HCT116 (cell line): ENCODE measurements around the gene PERCC1.

Source experiments
- ATF3 ChIP-seq: IDR thresholded peaks from 2 replicates; pipeline ENCODE4 v1.6.1; 2012
- CEBPB ChIP-seq: IDR thresholded peaks from 2 replicates; pipeline ENCODE4 v1.6.1; 2012; ENCODE audit warnings: low read depth
- CTCF ChIP-seq, 3 experiments: fragments of 200-600 bp in 1 of 3; sonication (generic) in 1 of 3; IDR thresholded peaks in 2 of 3; conservative IDR thresholded peaks in 1 of 3; 2 replicates each; pipeline ENCODE4 v1.5.1; 2012 to 2017; ENCODE audit warnings: low read depth in 2 of 3, low read length in 2 of 3, antibody characterized with exemption in 1 of 3, borderline replicate concordance in 1 of 3, control low read depth in 1 of 3, mild to moderate bottlenecking in 1 of 3, mixed read lengths in 1 of 3, mixed run types in 1 of 3, moderate library complexity in 1 of 3; ENCODE audit not compliant: insufficient read depth in 1 of 3
- JUND ChIP-seq: IDR thresholded peaks from 2 replicates; pipeline ENCODE4 v1.6.1; 2012
- POLR2A ChIP-seq: IDR thresholded peaks from 2 replicates; pipeline ENCODE4 v1.7.0; 2011; ENCODE audit warnings: borderline replicate concordance; ENCODE audit not compliant: insufficient read depth, insufficient read length; ENCODE audit errors: extremely low read depth
- POLR2AphosphoS5 ChIP-seq: IDR thresholded peaks from 2 replicates; pipeline ENCODE4 v1.6.1; 2011; ENCODE audit warnings: mild to moderate bottlenecking, low read depth, low read length, moderate library complexity
- SIN3A ChIP-seq: IDR thresholded peaks from 2 replicates; pipeline ENCODE4 v1.6.1; 2012; ENCODE audit warnings: low read depth
- SRF ChIP-seq: IDR thresholded peaks from 2 replicates; pipeline ENCODE4 v1.6.1; 2012; ENCODE audit warnings: low read depth
- TCF7L2 ChIP-seq: IDR thresholded peaks from 2 replicates; pipeline ENCODE4 v1.7.0; 2011; ENCODE audit warnings: borderline replicate concordance, inconsistent platforms; ENCODE audit not compliant: insufficient read depth, insufficient read length; ENCODE audit errors: extremely low read depth
- ZFX ChIP-seq: fragments of 450-650 bp; IDR thresholded peaks from 2 replicates; pipeline ENCODE4 v1.6.1; 2017
- ZNF274 ChIP-seq: fragments of 200-500 bp; sonication (Bioruptor generic); IDR thresholded peaks from 2 replicates; pipeline ENCODE4 v1.6.1; 2014; ENCODE audit warnings: mild to moderate bottlenecking, low read depth, low read length, inconsistent platforms
- TF ChIP-seq, protein P1 (sequence below): IDR thresholded peaks from 2 replicates; pipeline ENCODE4 v1.6.1; 2012; ENCODE audit warnings: low read depth

DNA sequence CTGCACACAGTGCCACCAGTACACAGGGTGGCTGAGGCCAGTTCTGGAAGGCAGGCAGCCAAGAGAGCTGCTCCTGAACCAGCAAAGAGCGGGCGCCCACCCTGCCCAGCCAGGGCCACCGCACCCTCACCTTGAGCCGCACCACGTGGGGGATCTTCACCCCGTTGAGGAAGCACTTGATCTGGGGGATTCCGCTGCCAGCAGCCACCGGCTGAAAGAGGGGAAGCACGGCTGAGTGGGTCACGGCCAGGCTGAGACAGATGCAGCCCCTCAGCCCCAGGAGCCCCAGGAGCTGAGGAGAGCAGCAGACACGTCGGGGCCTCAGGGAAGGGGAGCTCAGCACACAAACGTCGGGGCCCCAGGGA is 28.1 kb downstream of the PERCC1 start:
- TF ChIP-seq ATF3 (no peak), POLR2A (no peak), TCF7L2 (no peak), CTCF (IDR thresholded peaks at IDR 0.05 in 2 of 3, conservative IDR thresholded peaks at IDR 0.05 in 1 of 3; ENCODE audit: borderline replicate concordance in 1 of 3, insufficient read depth in 1 of 3, low read depth in 2 of 3, low read length in 2 of 3) (no peak), CEBPB (no peak), SRF (no peak), ZNF274 (no peak), POLR2AphosphoS5 (no peak), ZFX (no peak), SIN3A (no peak), JUND (no peak)
- TF ChIP-seq, protein P1, sequence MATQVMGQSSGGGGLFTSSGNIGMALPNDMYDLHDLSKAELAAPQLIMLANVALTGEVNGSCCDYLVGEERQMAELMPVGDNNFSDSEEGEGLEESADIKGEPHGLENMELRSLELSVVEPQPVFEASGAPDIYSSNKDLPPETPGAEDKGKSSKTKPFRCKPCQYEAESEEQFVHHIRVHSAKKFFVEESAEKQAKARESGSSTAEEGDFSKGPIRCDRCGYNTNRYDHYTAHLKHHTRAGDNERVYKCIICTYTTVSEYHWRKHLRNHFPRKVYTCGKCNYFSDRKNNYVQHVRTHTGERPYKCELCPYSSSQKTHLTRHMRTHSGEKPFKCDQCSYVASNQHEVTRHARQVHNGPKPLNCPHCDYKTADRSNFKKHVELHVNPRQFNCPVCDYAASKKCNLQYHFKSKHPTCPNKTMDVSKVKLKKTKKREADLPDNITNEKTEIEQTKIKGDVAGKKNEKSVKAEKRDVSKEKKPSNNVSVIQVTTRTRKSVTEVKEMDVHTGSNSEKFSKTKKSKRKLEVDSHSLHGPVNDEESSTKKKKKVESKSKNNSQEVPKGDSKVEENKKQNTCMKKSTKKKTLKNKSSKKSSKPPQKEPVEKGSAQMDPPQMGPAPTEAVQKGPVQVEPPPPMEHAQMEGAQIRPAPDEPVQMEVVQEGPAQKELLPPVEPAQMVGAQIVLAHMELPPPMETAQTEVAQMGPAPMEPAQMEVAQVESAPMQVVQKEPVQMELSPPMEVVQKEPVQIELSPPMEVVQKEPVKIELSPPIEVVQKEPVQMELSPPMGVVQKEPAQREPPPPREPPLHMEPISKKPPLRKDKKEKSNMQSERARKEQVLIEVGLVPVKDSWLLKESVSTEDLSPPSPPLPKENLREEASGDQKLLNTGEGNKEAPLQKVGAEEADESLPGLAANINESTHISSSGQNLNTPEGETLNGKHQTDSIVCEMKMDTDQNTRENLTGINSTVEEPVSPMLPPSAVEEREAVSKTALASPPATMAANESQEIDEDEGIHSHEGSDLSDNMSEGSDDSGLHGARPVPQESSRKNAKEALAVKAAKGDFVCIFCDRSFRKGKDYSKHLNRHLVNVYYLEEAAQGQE = no peak
